Erythroblast (primary cell): ENCODE data around the gene GIMAP7.

Experiments
- DNase-seq, 2 experiments: peaks; one replicate each; lab custom pipeline; 2025; lab: John Stamatoyannopoulos, UW
- GATA1 ChIP-seq: IDR thresholded peaks from 2 replicates; pipeline ENCODE4 v1.6.1; 2011; ENCODE audit warnings: low read depth, mild to moderate bottlenecking, control low read depth, low read length, moderate library complexity
- POLR2A ChIP-seq: IDR thresholded peaks from 2 replicates; pipeline ENCODE4 v1.6.1; 2011; ENCODE audit warnings: mild to moderate bottlenecking, low read length

The GIMAP7 gene

GRCh38 chr7:150531704-150532103 is 17.0 kb downstream of the GIMAP7 start:
- TF ChIP-seq GATA1 (no peak), POLR2A (no peak)
- DNase-seq = no peak

- DNase-seq = no peak
Observed at GRCh38 chr7:150538259-150538658, 23.6 kb downstream of the GIMAP7 start.

GRCh38 chr7:150553163-150553562 is 38.5 kb downstream of the GIMAP7 start:
- no peak for TF ChIP-seq GATA1
- no peak for TF ChIP-seq POLR2A
- DNase-seq = no peak

More at GRCh38 chr7:150538259-150538658, 23.6 kb downstream of the GIMAP7 start:
- TF ChIP-seq GATA1 (no peak), POLR2A (no peak)

GRCh38 chr7:150556521-150557138 is 42.0 kb downstream of the GIMAP7 start:
- DNase-seq = no peak
- TF ChIP-seq GATA1 (no peak), POLR2A (no peak)

GRCh38 chr7:150560486-150560885 is 45.8 kb downstream of the GIMAP7 start:
- TF ChIP-seq GATA1 (no peak), POLR2A (no peak)
- no peak for DNase-seq

GRCh38 chr7:150562919-150563318 is 48.2 kb downstream of the GIMAP7 start:
- no peak for DNase-seq
- TF ChIP-seq GATA1 = no peak
- TF ChIP-seq POLR2A = no peak

GRCh38 chr7:150564006-150564405 is 49.3 kb downstream of the GIMAP7 start:
- no peak for TF ChIP-seq POLR2A
- no peak for TF ChIP-seq GATA1

GRCh38 chr7:150564566-150564965 is 49.9 kb downstream of the GIMAP7 start:
- DNase-seq = no peak
- TF ChIP-seq POLR2A (no peak), GATA1 (no peak)

More at GRCh38 chr7:150564006-150564405, 49.3 kb downstream of the GIMAP7 start:
- no peak for DNase-seq

GRCh38 chr7:150565239-150565638 is 50.6 kb downstream of the GIMAP7 start:
- TF ChIP-seq GATA1 (no peak), POLR2A (no peak)
- DNase-seq = no peak

- no peak for DNase-seq
- TF ChIP-seq POLR2A (no peak), GATA1 (no peak)
Observed at GRCh38 chr7:150566123-150566522, 51.5 kb downstream of the GIMAP7 start.

- no peak for DNase-seq
- no peak for TF ChIP-seq POLR2A
Observed at GRCh38 chr7:150566572-150566971, 51.9 kb downstream of the GIMAP7 start.

- TF ChIP-seq POLR2A = no peak
- no peak for TF ChIP-seq GATA1
- no peak for DNase-seq
Observed at GRCh38 chr7:150567169-150567568, 52.5 kb downstream of the GIMAP7 start, which contains the start of gene GIMAP4. Gene GIMAP4 (plus strand): TSS chr7:150567390. CDS start chr7:150569902, 2,512 bp downstream.

- no peak for DNase-seq
- TF ChIP-seq GATA1 = no peak
- TF ChIP-seq POLR2A = no peak
Observed at GRCh38 chr7:150567871-150568301, 53.2 kb downstream of the GIMAP7 start.

GRCh38 chr7:150568714-150569113 is 54.0 kb downstream of the GIMAP7 start:
- TF ChIP-seq GATA1 (no peak), POLR2A (no peak)
- DNase-seq = no peak
